Measurements from ENCODE around the gene NAA50. TPM values are rescaled to one million over a fixed set of nuclear protein-coding genes. Genes with fewer than 3 reads are reported as not detected.

Gene NAA50
- 134 to 185 TPM (median 143 TPM) in 5 replicates for total RNA-seq (2022; extraction: Qiagen RNA extraction)

GRCh38 chr3:113745756-113746547, at the start of gene NAA50:
Gene NAA50 (minus strand): TSS chr3:113746249. CDS start chr3:113745949, 300 bp downstream.

GRCh38 chr3:113746548-113747282, 666 bp upstream of the NAA50 start, which contains the start of gene ATP6V1A:
Gene ATP6V1A (plus strand): TSS chr3:113747035. CDS start chr3:113778754, 31,719 bp downstream.

GRCh38 chr3:113695786-113696645, 50.0 kb downstream of the NAA50 start, which contains the start of gene USF3:
Gene USF3 (minus strand): TSS chr3:113696642. CDS start chr3:113674878, 21,764 bp downstream.

Other genes with a start within 250 kb of the NAA50 start
- gene SPICE1, start 231.1 kb downstream of the NAA50 start, total RNA-seq (2022; extraction: Qiagen RNA extraction): 3.7 to 10.5 TPM (median 6.5 TPM) in 5 replicates
- 0.32 to 0.58 TPM (median 0.51 TPM) in 5 replicates for gene SIDT1, start 213.7 kb downstream of the NAA50 start, total RNA-seq (2022; extraction: Qiagen RNA extraction)
- gene USF3, start 49.6 kb downstream of the NAA50 start, total RNA-seq (2022; extraction: Qiagen RNA extraction): 2.2 to 2.7 TPM (median 2.4 TPM) in 5 replicates
- gene ATP6V1A, start 786 bp upstream of the NAA50 start, total RNA-seq (2022; extraction: Qiagen RNA extraction): 15.4 to 19.9 TPM (median 16.7 TPM) in 5 replicates
- gene GRAMD1C, start 92.5 kb upstream of the NAA50 start, total RNA-seq (2022; extraction: Qiagen RNA extraction): 0.24 to 0.78 TPM (median 0.46 TPM) in 5 replicates
- gene ZDHHC23, start 201.8 kb upstream of the NAA50 start, total RNA-seq (2022; extraction: Qiagen RNA extraction): 2.9 to 3.6 TPM (median 3.1 TPM) in 5 replicates

Data from A549 treated with AZD2906 at 1 μM for 4 hours (cell line).